ENCODE data around the gene CAPN8.
A peak's percentile ranks its signal among the peaks of the same experiment; 100 is the strongest.

CAPN8 gene

DNA sequence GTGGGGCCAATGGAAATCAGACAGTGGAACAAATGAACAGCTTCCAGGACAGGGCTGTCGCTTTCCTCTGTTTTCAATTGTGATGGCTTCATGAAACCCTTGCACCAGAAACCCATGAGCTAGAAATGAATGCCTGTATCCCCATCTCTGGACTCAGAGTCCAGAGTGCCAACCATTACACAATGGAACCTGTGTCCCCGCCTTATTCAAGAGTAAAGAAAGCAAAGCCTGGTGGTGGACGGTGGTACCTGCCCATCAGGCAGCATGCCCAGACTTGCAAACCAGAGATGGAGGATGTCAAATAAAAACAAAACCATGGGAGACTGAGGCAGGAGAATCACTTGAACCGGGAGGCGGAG, 42.5 kb upstream of the CAPN8 start:
- Mint-ChIP-seq H3K4me3 (no peak overlapping the region), H3K36me3 (ENCODE audit: insufficient read depth) (peaks cover 3% of the 10 kb centered on the region), H3K9me3 (no peaks in the 10 kb centered on the region), H3K27me3 (no peaks in the 10 kb centered on the region), H3K4me1 (ENCODE audit: low read depth in 2 of 2) (peaks cover 16 to 18% of the 10 kb centered on the region in 2 donors), H3K27ac (no peak overlapping the region)
- no peak for DNase-seq
- no peak for ATAC-seq (replicated peaks)

DNA sequence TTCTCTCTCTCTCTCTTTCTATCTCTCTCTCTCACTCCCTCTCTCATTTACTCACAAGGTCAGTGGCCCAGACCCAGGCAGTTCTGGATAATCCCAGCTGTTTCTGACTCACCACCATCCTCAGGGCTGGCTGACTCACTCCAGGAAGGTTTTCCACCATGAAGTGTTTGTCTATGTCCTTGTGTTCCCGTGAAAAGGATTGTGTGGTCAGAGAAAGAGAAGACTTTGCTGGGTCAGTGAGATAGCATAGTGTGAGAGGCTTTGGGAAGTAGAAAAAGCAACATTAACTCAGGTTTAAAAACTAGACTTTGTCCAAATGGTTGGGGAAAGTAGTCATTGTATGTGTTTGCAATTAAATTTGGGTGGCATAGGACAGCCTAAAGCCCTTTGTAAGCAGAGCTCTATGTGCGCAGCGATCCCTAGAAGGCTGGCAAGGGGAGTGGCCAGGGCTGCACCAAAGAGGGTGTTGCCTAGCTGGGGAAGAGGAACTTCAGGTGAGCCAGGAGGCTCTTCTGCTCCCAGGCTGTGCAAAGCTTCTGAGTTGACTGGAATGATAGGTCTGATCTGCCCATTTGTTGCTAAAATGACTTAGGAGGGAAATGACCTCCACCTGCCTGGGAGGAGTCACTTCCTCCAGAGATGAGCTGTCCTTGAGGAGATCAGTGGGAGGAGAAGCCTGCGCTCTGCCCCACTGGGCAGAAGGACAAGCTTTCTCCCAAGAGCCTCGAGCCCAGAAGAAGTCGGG, 41.9 kb upstream of the CAPN8 start:
- Mint-ChIP-seq H3K27ac (no peak overlapping the region), H3K9me3 (no peaks in the 10 kb centered on the region), H3K27me3 (no peaks in the 10 kb centered on the region), H3K4me1 (ENCODE audit: low read depth in 2 of 2) (peaks cover 14 to 18% of the 10 kb centered on the region in 2 donors), H3K36me3 (ENCODE audit: insufficient read depth) (peaks cover 3% of the 10 kb centered on the region), H3K4me3 (no peak overlapping the region)
- DNase-seq: no peak
- no peak for ATAC-seq (replicated peaks)

DNA sequence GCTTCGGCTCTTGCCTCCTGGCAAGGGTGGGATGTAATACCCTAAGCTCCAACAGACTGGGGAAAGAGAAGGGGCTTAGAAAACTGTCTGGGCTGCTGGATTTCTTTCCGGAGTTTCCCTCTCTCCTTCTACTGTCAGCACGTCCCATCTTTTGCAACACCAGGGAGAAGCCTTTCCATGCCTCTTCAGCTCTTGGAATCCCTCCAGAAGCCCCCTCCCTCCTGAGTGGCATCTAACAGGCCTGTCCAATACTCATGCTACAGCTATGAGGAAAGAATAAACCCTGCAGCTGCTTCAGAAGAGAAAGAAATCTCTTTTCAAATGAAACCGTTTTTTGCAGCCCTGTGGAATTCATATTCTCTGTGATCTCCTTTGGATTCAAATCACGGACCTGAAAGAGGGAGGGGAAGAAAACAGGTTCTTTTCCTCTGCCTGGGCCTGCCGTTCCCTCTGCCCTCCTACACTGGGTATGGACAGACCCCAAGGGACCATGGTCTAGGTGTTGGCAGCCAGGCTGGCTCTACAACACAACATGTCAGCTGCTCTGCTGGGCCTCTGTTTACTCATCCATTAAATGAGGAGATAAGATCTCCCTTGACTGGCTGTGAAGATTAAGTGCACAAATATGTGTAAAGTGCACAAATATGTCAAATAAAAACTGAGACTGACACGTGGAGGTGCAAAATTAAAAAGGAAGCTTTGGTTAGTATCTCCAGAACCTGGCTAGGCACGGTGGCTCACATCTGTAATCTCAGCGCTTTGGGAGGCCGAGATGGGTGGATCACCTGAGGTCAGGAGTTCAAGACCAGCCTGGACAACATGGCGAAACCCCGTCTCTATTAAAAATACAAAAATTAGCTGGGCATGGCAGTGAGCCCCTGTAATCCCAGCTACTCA, 40.8 kb upstream of the CAPN8 start:
- peak overlapping the region; percentile 6 to 10 for H3K27ac Mint-ChIP-seq
- peaks cover 8 to 13% of the 10 kb centered on the region in 2 donors for H3K4me1 Mint-ChIP-seq (ENCODE audit: low read depth in 2 of 2)
- H3K36me3 Mint-ChIP-seq (ENCODE audit: insufficient read depth): no peaks in the 10 kb centered on the region
- no peak for ATAC-seq (replicated peaks)
- H3K27me3 Mint-ChIP-seq: no peaks in the 10 kb centered on the region
- no peak overlapping the region for H3K4me3 Mint-ChIP-seq
- H3K9me3 Mint-ChIP-seq: no peaks in the 10 kb centered on the region
- no peak for DNase-seq

DNA sequence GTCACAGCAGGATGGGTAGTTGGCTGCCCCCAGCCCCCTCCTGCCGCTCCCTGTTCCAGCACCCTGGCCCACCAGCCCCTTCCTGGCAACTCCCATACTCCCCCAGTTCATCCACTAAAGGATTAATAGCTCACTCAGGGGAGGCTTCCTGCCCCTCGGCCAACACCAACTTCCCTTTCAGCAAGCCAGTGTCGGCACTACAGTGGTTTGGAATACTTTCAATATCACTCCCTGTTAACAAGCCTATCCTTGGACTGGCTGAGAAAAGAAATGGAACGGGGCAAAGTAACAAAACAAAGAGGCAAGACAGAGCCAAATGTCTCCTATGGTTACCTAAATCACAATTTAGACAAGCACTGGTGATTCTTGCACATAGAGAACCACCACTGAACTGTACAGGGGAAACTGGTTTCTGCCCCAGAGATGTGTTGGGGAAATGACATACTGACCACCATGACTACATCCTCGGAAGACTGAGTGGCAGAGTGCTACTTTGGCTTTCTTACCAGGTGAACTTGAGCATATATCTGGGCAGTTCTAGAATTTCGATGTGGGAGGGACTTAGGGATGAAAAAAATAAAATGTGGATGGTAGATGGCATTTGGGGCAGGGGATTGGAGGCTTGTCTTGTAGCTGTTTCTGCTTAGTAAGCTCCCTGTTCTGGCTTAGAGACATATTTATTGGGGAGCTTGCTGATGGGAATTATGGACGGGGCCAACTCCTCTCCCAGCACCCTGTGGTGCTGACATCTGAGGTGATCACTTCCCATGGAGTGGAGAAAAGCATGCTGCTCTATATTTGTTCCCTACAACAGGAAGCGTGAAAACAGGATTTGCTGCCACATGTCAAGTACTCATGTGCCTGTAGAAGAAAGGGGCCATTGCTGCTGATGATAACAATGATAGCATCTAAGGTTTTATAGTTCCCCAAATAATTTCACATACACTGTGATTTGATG, 39.7 kb upstream of the CAPN8 start:
- H3K4me3 Mint-ChIP-seq: no peak overlapping the region
- ATAC-seq (replicated peaks) (no peak), DNase-seq (no peak)
- no peaks in the 10 kb centered on the region for H3K36me3 Mint-ChIP-seq (ENCODE audit: insufficient read depth)
- H3K9me3 Mint-ChIP-seq: no peaks in the 10 kb centered on the region
- peaks cover 0 to 7% of the 10 kb centered on the region in 2 donors for H3K4me1 Mint-ChIP-seq (ENCODE audit: low read depth in 2 of 2)
- H3K27ac Mint-ChIP-seq: no peak overlapping the region
- H3K27me3 Mint-ChIP-seq: peaks cover 0 to 3% of the 10 kb centered on the region in 2 donors

DNA sequence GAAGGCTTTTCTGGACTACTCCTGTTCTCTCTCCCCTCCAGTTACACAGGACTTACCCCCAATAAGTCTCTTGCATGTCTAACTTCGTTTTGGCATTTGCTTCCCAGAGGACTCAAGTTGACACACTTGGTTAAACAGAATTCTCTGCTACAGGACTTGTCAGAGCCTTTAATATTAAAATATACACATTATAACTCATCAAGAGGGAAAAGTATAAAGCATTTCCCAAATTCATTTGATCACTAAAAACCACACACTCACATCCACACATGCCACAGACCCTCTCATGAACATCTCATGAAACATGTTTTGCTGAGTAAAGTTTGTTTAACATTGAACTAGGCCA, 38.1 kb upstream of the CAPN8 start:
- Mint-ChIP-seq H3K9me3 (no peaks in the 10 kb centered on the region), H3K4me3 (no peak overlapping the region), H3K27ac (no peak overlapping the region), H3K36me3 (ENCODE audit: insufficient read depth) (no peaks in the 10 kb centered on the region), H3K27me3 (peaks cover 0 to 7% of the 10 kb centered on the region in 2 donors), H3K4me1 (ENCODE audit: low read depth in 2 of 2) (peaks cover 0 to 7% of the 10 kb centered on the region in 2 donors)
- ATAC-seq (replicated peaks) (no peak), DNase-seq (no peak)

DNA sequence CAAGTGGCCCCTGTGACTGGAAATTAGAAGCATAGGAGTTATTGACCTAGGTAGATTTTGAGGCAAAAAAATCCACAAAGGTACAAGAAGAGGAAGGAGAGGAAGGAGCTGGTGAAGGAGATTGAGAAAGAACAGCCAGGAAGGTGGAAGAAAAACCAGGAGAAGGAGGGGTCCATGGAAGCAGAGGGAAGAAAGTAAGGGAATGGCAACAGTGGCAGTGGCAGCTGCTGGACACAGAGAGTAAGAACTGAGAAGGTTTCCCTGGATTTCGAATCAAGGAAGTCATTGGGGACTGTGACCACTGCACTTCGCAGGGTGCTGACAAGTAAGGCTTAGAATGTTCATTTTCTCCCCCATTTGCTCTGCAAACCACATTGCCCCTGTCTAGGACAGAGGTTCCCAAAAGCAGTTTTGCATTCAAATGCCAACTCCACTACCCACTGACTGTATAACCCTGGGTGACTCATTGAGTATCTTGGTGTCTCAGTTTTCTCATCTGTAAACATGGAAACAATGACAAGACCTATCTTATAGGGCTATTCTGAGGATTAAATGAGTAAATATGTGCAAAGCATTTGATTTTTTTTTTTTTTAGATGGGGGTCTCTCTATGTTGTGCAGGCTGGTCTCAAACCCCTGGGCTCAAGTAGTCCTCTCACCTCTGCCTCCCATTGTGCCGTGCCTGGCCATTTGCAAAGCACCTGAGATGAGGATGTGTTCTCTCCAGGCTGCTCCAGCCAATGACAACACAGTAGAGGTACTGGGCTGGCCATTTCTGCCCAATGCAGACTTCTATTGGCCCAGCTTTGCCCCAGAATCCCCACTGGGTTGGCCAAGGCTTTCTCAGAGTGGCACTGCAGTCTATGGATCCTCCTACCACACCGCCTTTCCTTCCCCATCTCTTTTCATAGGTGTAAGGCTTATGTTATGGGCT, 37.5 kb upstream of the CAPN8 start:
- no peaks in the 10 kb centered on the region for H3K36me3 Mint-ChIP-seq (ENCODE audit: insufficient read depth)
- ATAC-seq (replicated peaks) (no peak), DNase-seq (no peak)
- peaks cover 4 to 9% of the 10 kb centered on the region in 2 donors for H3K4me1 Mint-ChIP-seq (ENCODE audit: low read depth in 2 of 2)
- H3K27ac Mint-ChIP-seq: peak overlapping the region in 1 of 2 donors; percentile 6
- peaks cover 0 to 7% of the 10 kb centered on the region in 2 donors for H3K27me3 Mint-ChIP-seq
- no peak overlapping the region for H3K4me3 Mint-ChIP-seq
- no peaks in the 10 kb centered on the region for H3K9me3 Mint-ChIP-seq

DNA sequence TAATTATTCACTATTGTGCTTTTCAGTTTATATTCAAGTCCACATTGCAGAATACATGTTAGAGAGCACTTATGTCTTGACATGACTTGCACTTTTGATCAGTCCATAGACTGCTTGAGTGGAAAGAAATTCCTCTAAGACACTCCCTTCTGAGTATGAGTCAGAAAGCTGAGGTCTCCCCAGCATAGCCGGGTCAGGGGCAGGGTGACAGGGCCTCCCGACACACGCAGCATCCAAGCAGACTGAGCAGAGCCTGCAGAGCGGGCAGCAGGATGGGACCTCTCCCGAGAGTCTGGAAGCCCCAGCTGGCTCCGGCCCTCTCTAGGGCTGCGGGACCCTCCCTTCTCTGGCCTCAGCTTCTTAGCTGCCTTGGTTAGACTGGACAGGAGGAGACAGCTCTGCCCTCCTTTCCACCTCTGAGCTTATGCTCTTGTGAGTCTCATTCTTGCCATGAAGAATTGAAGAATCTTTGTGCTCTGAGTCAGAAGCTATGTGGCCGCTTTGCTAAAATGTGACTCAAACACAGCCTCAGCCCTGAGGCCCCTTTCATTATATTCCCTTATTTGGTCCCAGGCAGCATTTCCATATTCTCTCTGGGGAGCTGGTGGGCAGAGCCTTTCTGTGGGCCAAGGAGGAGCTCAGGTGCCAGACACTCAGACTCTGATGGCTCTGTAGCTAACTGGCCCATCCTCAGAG, 35.6 kb upstream of the CAPN8 start:
- Mint-ChIP-seq H3K27ac (peak overlapping the region in 1 of 2 donors; percentile 52), H3K4me3 (no peak overlapping the region), H3K27me3 (peaks cover 0 to 7% of the 10 kb centered on the region in 2 donors), H3K9me3 (no peaks in the 10 kb centered on the region), H3K4me1 (ENCODE audit: low read depth in 2 of 2) (peaks cover 4 to 11% of the 10 kb centered on the region in 2 donors), H3K36me3 (ENCODE audit: insufficient read depth) (peaks cover 6% of the 10 kb centered on the region)
- DNase-seq (no peak), ATAC-seq (replicated peaks) (no peak)

DNA sequence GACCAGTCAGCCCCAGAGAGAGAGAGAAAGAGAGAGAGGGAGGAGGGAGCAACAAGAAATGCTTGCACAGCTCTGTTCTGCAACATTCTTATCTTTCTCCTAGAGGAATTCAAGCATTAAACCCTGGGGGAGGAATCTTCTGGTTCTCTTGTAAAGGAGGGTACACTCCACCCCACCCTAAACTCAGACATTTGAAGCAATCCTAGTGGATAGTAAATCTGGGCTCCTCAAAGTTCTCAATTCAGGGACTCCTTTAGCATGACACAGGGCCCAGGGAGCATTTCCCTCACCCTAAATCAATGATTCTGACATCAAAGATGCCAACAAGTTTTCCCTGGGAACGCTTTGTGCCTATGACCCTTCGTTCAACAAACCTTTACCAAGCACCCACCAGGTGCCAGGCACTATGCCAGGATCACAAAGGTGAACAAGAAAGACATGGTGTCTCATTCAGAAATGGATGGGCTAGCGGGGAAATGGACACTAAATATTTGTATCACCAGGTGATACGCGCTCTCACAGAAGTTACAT, 35.0 kb upstream of the CAPN8 start:
- Mint-ChIP-seq H3K4me1 (ENCODE audit: low read depth in 2 of 2) (peaks cover 4 to 11% of the 10 kb centered on the region in 2 donors), H3K36me3 (ENCODE audit: insufficient read depth) (peaks cover 6% of the 10 kb centered on the region), H3K9me3 (no peaks in the 10 kb centered on the region), H3K27me3 (peaks cover 0 to 7% of the 10 kb centered on the region in 2 donors), H3K4me3 (no peak overlapping the region), H3K27ac (no peak overlapping the region)
- DNase-seq (no peak), ATAC-seq (replicated peaks) (no peak)

DNA sequence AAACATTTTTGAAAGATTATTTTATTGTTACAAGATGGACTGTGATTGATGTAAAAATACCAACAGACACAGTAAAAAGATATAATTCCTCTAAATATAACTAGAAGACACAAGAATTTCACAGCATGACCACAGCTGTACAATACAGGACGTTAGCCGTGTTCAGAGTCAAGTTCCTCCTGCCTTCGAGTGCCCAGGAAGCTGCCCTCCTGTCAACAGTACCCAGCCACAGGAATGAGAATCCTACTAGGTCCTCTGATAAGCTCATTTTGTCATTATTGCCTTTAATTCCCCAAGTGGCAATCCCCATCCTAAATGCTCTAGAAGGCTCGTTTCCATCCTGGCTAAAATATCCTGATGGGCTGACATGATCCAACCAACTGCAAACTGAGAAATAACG, 30.4 kb upstream of the CAPN8 start:
- H3K36me3 Mint-ChIP-seq (ENCODE audit: insufficient read depth): peaks cover 6% of the 10 kb centered on the region
- DNase-seq (no peak), ATAC-seq (replicated peaks) (no peak)
- no peak overlapping the region for H3K27ac Mint-ChIP-seq
- H3K9me3 Mint-ChIP-seq: no peaks in the 10 kb centered on the region
- no peak overlapping the region for H3K4me3 Mint-ChIP-seq
- H3K27me3 Mint-ChIP-seq: peaks cover 0 to 7% of the 10 kb centered on the region in 2 donors
- H3K4me1 Mint-ChIP-seq (ENCODE audit: low read depth in 2 of 2): peaks cover 4 to 6% of the 10 kb centered on the region in 2 donors

DNA sequence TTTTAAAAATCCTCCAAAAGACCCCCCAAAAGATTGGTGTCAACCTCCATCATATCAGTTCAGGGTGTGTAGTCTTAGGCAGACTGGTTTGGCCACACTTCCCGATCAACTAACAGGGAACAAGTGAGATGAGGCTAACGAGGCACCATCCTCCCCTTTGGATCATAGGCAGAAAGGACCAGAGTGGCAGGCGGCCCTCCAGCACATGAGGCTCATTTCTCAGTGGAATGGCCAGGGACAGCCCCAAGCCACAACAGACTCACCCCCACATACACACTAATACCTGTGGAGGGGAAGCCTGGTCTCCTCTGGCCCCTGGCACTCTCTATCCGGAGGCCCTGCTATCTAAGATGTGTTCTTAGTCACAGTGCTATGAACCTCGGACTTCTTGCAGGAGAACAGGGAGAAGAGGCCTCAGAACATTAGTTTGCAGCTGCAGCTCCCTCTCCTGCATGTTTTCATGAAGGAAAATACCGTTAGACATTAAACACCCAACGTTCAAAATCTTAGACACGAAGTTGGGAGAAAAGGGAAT, 29.6 kb upstream of the CAPN8 start:
- DNase-seq: no peak
- no peak for ATAC-seq (replicated peaks)
- Mint-ChIP-seq H3K27ac (no peak overlapping the region), H3K4me1 (ENCODE audit: low read depth in 2 of 2) (peaks cover 4 to 6% of the 10 kb centered on the region in 2 donors), H3K36me3 (ENCODE audit: insufficient read depth) (peaks cover 6% of the 10 kb centered on the region), H3K27me3 (peaks cover 0 to 3% of the 10 kb centered on the region in 2 donors), H3K4me3 (no peak overlapping the region), H3K9me3 (no peaks in the 10 kb centered on the region)

DNA sequence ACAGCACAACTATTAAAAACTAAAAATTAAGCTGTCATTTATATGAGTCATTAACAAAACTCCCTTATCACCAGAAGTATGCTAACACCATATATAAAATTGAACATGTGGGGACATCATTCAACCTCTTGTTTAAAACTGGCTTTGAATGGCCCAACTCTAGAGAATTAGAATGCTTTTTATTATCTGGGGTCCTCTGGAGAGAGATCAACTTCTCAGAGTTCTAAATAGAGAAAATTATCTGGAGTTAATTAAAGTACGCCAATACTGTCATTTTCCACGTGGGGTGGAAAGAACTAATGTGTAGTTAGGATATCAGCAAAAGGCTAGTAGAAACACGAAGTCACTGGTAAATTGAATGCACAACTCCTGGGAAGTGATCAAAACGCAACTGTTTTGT, 25.6 kb upstream of the CAPN8 start:
- H3K4me1 Mint-ChIP-seq (ENCODE audit: low read depth in 2 of 2): no peaks in the 10 kb centered on the region
- DNase-seq (no peak), ATAC-seq (replicated peaks) (no peak)
- H3K9me3 Mint-ChIP-seq: no peaks in the 10 kb centered on the region
- no peak overlapping the region for H3K27ac Mint-ChIP-seq
- peaks cover 10 to 14% of the 10 kb centered on the region in 2 donors for H3K27me3 Mint-ChIP-seq
- no peaks in the 10 kb centered on the region for H3K36me3 Mint-ChIP-seq (ENCODE audit: insufficient read depth)
- H3K4me3 Mint-ChIP-seq: no peak overlapping the region

DNA sequence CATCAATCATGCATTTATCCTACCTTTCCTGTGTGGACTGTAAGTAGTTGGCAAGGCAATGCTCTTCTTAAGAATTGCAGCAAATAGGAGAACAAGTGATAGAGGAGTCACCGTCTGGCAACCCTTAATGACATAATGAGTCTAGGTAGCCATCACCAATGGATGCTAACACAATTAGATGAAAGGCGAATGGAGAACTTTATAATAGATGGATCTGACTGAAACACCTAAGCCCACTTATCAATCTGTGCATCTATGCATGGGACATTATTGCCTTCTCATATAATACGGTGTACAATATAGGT, 18.9 kb upstream of the CAPN8 start:
- Mint-ChIP-seq H3K27me3 (peaks cover 10 to 33% of the 10 kb centered on the region in 2 donors), H3K36me3 (ENCODE audit: insufficient read depth) (no peaks in the 10 kb centered on the region), H3K4me1 (ENCODE audit: low read depth in 2 of 2) (no peaks in the 10 kb centered on the region), H3K4me3 (no peak overlapping the region), H3K27ac (no peak overlapping the region), H3K9me3 (no peaks in the 10 kb centered on the region)
- DNase-seq (no peak), ATAC-seq (replicated peaks) (no peak)

Measured in effector memory CD8-positive, alpha-beta T cell (primary cell).